Measurements from ENCODE around the gene CLDN1.

Gene CLDN1

DNA sequence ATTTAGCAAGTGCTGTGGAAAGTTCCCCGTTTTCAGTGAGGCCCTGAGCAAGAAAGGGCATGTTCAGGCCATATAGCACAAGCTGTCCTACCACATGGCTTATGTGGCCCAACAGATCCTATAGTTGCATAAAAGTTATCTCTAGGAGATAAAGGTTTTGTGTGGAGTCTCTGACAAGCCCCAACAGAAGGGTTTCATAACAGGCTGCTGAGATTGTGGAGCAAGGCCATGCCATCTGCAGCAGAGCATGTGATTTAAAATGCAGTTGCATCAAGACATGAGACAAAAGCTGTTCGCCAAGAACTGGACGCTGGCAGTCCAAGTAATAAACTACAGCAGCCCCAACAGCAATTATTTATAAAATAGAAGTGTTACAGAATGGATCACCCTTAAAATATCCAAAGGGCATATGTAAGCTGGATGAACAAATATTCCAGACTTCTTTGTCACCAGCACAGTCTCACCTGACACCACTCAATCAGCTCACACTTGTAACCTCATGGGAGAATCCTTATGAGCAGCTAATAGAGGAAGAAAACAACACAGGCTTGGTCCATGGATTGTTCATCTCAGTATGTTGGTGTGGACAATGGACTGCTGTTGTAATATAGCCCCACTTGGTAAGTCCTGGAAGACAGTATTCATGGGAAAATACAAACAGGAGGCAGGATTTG is 14.4 kb upstream of the CLDN1 start:
- TF ChIP-seq, protein P1, sequence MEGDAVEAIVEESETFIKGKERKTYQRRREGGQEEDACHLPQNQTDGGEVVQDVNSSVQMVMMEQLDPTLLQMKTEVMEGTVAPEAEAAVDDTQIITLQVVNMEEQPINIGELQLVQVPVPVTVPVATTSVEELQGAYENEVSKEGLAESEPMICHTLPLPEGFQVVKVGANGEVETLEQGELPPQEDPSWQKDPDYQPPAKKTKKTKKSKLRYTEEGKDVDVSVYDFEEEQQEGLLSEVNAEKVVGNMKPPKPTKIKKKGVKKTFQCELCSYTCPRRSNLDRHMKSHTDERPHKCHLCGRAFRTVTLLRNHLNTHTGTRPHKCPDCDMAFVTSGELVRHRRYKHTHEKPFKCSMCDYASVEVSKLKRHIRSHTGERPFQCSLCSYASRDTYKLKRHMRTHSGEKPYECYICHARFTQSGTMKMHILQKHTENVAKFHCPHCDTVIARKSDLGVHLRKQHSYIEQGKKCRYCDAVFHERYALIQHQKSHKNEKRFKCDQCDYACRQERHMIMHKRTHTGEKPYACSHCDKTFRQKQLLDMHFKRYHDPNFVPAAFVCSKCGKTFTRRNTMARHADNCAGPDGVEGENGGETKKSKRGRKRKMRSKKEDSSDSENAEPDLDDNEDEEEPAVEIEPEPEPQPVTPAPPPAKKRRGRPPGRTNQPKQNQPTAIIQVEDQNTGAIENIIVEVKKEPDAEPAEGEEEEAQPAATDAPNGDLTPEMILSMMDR (conservative IDR thresholded peaks at IDR 0.05; ENCODE audit: low read depth, low read length), result no peak
- DNase-seq (ENCODE audit: low read depth), result no peak
- no peak overlapping the region for H3K4me3 ChIP-seq (ENCODE audit: low read length)

DNA sequence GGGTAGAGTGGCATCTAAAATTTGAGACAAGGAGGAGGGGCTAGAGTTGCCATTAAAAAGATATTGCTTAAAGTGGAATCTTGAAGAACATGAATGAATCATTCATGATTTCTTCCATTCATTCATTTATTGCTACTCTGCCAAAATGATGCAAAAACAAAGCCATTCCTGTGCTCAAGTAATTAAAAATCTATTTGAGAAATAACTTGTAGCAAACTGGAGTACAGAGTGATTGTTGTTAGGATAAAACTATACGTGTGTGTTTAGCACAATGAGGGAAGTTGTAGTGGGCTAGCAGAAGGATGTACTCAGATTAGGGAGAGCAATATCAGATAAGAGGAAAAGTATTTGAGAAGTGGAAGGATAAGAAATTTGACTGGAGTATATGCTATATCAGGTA is 11.7 kb upstream of the CLDN1 start:
- H3K4me3 ChIP-seq (ENCODE audit: low read length), result no peak overlapping the region
- TF ChIP-seq, protein P1 (conservative IDR thresholded peaks at IDR 0.05; ENCODE audit: low read depth, low read length), result no peak
- no peak for DNase-seq (ENCODE audit: low read depth)

DNA sequence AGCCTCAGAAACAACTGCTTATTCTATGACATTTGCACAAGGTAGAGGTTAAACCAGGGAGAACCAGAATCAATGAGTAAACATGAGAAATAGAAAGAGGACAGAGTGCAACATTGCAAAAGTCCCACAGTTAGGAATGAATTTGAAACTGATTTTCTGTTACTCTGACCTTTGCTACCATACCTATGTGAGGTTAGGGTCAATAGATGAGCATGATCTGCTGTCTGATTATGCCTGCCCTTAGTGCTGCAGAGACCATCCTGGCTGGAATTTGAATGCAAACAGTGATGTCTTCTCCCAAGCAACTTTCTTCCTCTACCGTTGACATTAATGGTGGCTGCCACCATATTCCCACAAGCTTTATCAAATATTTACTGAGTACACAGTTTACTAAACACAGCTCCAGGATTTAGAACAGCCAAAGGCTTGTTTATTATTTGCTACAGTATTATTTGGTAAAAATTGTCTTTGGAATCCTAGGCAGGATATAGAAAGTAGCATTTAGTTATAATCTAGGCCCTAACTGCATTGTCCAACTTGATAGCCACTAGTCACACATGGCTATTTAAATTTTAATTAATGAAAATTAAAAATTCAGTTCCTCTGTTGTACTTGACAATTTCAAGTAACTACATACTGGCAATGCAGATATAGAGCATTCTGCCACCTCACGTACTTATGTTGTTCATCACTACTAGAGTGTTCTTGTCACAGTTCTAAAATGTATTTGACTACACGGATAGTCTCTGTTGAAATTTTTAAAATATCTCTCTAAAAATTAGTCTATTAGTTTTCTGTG is 8.9 kb upstream of the CLDN1 start:
- no peak overlapping the region for H3K4me3 ChIP-seq (ENCODE audit: low read length)
- DNase-seq (ENCODE audit: low read depth), result no peak
- TF ChIP-seq, protein P1 (conservative IDR thresholded peaks at IDR 0.05; ENCODE audit: low read depth, low read length), result no peak

DNA sequence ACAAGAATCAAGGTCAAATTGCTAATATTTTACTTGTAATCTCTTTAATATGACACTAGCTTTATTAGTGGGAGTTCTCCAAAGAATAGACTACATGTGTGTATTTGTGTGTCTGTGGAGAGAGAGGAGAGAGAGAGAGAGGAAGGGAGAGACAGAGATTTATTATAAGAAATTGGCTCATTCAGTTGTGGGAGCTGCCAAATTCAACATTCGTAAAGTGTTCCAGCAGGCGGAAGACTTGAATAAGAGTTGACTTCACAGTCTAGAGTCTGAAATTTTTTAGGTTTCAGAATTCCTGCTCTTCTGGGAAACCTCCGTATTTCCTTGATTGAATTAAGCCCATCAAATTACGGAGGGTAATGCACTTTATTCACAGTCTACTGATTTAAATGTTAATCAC is 4.7 kb upstream of the CLDN1 start:
- TF ChIP-seq, protein P1 (conservative IDR thresholded peaks at IDR 0.05; ENCODE audit: low read depth, low read length), result no peak
- no peak for DNase-seq (ENCODE audit: low read depth)

DNA sequence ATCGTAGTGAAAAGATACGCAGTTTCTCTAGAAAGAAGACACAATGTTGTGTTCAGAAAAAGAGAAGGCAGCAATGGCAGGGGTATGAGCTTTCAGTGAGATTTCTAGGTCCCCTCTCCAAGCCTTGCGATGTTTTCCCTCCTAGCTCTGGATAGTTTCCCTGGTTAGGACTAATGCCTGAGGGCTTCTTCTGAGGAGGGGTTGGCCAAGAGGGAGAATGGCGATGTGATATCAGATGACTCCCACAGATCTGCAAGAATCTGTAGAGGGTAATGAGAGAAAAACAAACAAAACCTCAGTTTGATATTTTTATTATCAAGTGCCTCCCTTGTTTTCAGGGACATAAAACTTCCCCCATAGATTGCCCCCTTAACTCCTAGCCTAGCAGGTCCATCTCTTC is 4.1 kb upstream of the CLDN1 start:
- no peak overlapping the region for H3K4me3 ChIP-seq (ENCODE audit: low read length)
- TF ChIP-seq, protein P1 (conservative IDR thresholded peaks at IDR 0.05; ENCODE audit: low read depth, low read length), result no peak
- DNase-seq (ENCODE audit: low read depth), result no peak

More for the DNA sequence above, 4.7 kb upstream of the CLDN1 start:
- H3K4me3 ChIP-seq (ENCODE audit: low read length), result no peak overlapping the region

DNA sequence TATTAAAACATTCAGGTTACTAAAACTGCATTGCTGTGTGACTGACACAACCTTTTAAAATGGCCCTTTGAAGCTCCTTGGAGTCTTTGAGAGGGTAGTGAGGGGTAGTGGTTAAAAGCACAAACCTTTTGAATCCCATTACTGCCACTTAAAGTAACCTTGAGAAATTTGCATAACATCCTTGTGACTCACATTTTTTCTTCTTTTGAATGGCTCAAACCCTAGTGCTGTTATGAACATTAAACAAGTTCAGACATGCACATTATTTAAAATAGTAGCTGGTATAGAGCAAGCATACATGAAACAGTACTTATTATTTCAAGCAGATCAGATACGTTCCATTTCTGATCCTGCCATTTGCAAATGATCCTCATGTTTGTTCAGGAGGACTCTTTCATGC is 3.7 kb upstream of the CLDN1 start:
- TF ChIP-seq, protein P1 (conservative IDR thresholded peaks at IDR 0.05; ENCODE audit: low read depth, low read length), result no peak
- no peak overlapping the region for H3K4me3 ChIP-seq (ENCODE audit: low read length)
- DNase-seq (ENCODE audit: low read depth), result no peak

DNA sequence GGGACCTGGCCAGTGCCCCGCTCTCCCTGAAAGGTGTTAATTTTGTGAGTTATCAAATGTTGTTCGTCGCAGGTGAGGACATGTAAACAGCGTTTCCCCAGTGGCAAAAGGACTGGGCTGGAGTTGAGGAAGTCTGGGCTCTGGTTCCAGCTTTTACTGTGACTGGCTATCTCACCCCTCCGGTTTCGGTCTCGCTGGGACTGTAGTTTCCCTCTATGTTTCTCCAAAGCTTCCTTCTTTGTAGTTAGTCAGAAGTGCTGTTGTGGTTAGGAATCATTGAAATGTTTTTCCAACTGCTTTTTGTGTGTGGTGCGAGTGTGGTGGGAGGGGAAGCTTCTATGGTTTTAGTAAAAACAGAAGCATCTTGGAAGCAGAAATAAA is 990 bp upstream of the CLDN1 start:
- TF ChIP-seq, protein P1 (conservative IDR thresholded peaks at IDR 0.05; ENCODE audit: low read depth, low read length), result no peak
- no peak for DNase-seq (ENCODE audit: low read depth)
- no peak overlapping the region for H3K4me3 ChIP-seq (ENCODE audit: low read length)

Measured in retinal pigment epithelial cell (primary cell).